Stimulated activated CD4-positive, alpha-beta T cell treated with anti-CD3 and anti-CD28 coated beads, Interleukin-1b, Interleukin-23, amount 100 ng/mL, for 48 hours (primary cell): Measurements from ENCODE around the gene CAVIN2.
"Not testable (repeated sequence)": the region's sequence is repeated elsewhere in the genome, so short reads cannot be mapped to it uniquely, and the experiment has no call there.

ENCODE experiments used
- DNase-seq: peaks from one replicate; pipeline ENCODE4 v3.0.0-alpha.2; 2020

CAVIN2 gene

DNA sequence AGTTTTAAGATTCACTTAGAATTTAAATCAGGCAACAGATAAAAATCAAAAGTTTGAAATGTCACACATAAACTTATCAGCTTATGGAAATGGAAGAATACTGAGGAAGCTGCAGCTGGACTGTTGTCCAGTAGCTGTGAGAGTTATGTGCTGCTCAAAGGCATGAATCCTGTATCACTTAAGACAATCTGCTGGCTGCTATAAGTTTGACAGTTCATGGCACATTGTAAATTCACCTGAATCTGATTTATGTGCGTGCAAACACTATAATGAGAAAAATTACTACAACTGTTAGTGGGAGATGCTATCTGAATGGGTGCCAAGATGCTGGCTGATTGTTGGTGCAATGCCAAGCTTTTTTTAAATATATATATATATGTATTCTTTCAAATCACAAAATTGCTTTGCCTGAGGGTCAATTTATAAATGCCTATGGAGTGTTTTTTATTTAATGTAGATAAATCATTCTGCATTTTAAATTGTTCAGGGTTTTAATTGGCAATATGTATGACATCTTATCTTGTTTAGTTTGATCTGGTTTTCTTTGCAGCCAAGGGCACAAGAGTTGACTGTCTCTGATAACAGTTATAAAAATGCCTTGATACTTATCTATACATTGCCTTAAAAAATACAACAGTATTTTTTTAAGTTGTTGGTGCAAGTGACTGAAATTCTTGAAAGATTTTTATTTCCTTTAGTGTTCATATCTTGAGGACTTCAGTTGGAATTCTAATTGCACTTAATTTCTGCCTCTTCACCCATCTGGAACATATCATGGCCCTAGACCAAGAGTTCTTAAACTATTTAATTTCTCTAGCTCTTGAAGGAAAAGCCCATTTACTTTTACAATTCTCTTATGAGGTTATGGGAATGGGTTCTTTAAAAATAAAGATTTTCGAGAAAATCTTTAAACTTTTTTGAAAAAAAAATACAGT, 48.7 kb downstream of the CAVIN2 start:
- no peak for DNase-seq

- no peak for DNase-seq
Measured at GRCh38 chr2:191797500-191797899, 49.4 kb downstream of the CAVIN2 start.

DNA sequence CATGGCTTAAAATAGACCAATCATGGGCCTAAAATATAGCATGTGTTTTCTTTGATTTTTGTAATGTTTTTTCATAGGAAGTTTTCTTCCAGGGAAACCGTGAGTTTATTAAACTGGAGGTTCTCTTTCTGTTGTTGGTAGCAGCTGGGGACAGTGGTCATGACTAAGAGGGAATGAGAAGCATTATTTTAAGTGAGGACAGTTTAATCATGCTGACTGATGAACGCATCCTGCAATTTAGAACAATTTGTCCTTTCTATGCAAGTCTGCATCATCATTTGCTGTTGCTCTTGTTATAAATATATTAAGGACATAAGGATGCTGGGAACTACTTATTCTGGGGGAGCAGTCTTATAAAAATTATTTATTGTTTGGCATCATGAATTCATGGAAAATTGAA, 51.2 kb downstream of the CAVIN2 start:
- no peak for DNase-seq

DNA sequence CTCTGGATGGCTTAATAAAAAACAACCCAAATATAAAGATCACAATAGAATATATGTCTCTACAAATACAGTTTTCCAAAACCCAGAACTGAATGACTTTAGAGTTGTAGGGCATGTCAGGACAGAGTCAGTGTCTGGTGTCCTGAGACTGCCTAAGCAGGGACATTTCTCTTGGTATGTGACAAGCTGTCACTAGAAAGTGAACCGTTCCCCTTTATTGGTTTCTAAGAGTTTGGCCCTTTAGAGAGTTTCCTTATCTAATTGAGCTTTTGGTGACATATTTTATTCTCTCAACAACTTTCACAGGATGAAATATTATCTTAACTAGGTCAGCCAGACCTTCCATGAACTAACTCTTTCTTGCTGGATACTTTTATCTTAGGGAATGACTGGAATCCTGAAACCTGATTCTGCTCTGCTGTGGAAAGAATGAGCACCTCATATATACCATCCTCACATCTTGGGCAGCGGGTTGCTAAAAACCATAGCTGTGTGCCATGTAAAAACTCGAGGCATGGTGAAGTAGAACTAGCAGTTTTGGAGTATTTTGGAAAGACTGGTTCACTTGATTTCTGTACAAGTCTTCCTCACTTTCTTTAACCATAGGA, 54.8 kb downstream of the CAVIN2 start:
- DNase-seq = no peak

- DNase-seq = no peak
Measured at GRCh38 chr2:191790737-191791136, 56.2 kb downstream of the CAVIN2 start.

DNA sequence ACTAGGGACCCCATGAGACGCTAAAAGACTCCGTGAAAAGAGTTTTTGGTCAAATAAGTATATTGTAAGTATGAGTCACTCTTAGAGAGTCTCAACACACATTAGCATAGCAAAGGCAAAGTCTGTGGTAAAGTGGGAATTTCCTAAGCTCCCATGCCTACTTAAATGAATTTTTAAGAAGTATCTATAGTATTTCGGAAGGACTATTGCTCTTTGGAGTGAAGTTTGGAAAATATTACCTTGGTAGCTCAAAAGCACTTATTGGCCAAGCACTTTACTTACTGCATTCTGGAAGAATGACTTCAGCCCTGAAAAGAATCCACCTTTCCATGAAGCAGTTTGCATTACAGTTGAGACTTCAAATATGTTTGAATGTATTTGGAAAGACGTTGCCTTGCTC, 57.1 kb downstream of the CAVIN2 start:
- DNase-seq = no peak

- no peak for DNase-seq
Measured at GRCh38 chr2:191786694-191787093, 60.2 kb downstream of the CAVIN2 start.

GRCh38 chr2:191785651-191786050, 61.2 kb downstream of the CAVIN2 start:
- not testable (repeated sequence) for DNase-seq
